ENCODE measurements around the gene CDK14.

The CDK14 gene

DNA sequence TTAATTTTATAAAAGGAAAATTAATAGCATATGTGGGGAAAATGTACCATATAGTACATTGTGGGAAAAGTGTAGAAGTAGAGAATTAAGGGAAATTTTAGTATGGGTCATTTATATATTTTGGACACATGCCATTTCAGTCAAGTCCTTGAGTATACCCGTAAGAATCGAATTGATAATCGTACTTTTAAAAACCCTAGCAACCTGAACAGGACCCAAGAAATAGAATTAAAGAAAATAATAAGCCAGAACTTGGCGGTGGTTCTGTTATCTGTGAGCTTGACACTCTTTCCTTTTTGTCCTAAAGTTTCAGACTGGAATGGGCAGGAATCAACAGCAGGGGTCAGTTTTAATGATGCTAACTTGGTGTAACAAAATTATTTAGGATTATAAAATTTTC, 221.0 kb downstream of the CDK14 start:
- DNase-seq: no peak

DNA sequence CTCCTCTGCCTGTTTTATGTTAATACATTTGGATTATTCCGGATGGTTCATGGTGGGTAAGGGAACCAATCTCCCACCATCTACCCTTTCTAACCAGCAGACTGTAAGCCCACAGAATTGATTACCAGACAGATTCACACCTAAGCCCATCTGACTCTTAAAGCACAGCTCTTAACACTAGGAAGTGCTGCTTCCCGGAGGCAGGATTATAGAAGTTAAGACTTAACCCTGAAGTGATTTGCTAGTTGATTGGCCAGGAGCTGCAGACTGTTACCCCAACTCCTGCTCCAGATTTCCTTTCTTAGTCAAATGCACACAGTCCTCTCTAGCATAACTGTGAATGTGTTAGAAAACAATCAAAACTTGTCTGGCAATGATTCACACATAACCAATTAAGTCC, 221.7 kb downstream of the CDK14 start:
- DNase-seq: no peak

DNA sequence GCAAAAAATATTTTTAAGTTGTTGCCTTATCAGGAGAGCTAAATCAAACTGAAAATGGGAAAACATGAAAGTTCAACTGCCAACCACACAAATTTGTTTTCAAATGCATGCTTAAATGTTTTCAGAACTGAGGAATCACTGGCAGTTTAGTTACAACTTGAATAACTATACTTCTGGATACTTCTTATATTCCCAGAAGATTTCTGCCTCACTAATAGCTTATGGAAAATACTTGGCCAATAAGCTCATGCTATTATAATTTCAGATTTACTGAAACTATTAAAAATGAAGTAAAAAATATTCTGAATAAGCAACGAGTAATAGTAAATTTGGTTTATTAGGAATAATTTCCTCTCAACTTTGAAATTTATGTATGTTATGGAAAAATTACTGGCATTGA, 222.2 kb downstream of the CDK14 start:
- DNase-seq: no peak

DNA sequence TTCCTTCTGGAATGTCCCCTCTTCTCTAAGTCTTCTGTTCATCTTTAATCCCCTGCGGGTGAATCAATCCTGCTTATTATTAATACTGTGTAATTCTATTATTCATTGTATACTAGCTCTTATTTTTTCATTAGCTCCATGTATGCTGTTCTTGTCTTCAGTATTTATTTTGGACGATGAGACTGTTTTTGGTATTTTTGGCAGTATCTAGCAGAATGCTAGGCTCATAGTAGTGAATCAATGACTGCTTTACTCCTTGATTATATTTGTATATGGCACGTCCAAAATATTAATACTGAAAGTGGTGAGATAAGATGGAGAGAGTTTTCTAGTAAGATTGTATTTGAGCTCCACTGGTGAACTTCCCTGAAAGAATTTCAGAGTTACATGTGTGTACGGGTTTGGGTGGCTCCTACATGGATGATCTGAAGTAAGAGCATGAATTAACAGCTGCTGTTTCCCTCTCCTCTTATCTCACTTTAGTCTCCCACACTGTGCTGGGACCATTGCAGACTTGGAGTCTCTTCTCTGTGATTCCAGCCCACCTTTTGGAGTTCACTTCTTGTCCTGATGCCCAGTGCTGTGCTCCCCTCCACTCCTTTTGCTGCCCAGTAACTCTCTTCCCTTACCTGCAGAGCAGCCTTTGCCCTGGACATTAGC, 226.0 kb downstream of the CDK14 start:
- DNase-seq: no peak

DNA sequence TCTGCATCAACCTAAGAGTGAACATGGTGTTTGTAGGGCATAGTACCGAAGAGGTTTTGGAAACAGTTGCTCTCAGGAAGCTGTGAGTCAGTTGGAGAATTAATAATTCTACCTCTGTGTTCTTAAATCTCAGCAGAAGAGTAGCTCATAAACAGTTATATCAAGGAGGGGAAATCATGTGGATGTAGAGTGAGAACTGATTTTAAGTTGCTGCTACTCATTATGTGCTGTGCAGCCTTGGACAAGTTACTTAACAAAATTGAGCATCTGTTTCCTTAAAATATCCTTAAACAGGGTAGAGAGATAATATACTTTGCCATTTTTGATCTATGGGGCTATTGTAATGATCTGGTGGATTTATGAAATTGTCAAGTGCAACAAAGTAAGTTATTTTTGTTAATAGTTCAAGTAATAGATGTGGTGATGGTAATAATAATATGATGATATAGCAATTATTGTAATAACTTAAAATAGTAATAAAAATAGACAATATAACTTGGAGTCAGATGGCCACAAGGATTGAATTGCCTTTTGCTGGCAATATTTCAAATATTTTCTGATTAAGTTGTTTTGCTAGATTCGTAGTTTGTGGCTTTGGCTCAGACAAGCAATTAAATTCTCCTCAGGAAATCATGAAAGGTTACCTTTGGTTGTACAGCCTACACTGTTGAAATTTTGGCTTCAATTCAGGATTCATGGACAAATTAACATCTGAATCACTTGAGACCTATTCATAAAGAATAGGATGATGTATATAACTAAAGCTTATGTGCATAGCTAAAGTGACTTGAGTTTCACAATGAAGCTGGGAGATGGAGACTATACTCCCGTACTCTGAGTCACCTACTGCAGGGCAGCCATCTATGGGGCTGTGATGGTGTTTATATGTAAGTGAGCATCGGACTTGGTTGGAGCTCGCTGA, 228.5 kb downstream of the CDK14 start:
- no peak for DNase-seq

DNA sequence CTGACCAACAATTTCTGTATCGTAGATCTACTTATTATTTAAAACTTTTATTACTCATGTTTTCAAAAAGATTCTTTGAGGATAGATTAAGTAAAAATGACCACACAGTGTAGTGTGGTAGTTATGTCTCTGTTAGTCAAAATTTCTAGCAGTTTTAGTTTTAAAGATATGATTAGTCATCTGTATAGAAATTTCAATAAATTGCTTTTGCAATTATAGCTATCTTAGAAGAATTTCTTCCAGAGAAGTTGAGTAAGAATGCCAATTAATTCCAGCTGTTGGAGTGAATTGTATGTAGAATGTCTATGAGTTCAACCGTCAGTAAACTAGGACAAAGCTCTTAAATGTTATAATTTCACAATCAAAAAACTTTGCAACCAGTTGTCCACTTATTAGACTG, 229.7 kb downstream of the CDK14 start:
- no peak for DNase-seq

DNA sequence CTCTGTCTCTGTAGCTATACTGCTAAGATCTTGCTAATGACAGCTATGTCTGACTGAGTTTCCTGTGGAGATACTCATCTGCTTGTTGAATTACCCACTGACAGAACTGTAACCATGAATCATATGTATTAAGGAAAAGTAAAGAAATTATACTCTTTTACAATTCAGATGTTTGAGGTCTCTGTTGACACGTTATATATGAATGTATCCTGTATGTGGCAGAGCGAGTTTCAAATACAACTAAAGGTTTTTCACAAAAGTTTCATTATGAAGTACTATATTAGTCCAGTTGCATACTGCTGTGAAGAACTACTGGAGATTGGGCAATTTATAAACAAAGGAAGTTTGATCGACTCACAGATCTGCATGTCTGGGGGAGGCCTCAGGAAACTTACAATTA, 232.5 kb downstream of the CDK14 start:
- DNase-seq: no peak

DNA sequence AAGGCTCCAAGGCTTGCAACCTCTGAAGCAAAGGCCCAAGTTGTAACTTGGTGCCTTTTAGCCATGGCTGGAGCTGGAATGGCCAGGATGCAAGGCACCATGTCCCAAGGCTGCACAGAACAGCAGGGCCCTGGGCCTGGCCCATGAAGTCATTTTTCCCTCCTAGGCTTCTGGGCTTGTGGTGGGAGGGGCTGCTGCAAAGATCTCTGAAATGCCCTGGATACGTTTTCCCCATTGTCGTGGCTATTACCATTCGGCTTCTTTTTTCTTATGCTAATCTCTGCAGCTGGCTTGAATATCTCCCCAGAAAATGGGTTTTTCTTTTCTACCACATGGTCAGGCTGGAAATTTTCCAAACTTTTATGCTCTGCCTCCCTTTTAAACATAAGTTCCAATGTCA, 234.2 kb downstream of the CDK14 start:
- no peak for DNase-seq

DNA sequence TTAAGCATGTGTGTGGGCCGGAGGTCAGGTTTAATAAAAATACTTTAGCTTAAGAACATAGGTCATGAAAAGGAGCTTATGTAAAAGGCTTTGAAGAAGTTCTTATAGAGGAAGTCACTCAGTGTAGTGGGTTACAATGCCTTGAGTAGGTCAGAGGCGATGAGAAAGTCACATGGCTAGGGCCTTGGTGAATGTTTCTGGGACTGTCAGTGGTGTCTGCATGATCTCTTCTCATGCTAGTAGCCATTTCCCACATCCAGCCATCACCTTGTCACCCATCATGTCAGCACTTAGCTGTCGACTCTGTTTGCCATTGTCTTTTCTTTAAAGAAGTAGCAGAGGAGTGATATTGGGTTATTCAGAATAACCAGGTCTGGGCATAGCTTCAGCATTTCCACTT, 236.6 kb downstream of the CDK14 start:
- DNase-seq: no peak

DNA sequence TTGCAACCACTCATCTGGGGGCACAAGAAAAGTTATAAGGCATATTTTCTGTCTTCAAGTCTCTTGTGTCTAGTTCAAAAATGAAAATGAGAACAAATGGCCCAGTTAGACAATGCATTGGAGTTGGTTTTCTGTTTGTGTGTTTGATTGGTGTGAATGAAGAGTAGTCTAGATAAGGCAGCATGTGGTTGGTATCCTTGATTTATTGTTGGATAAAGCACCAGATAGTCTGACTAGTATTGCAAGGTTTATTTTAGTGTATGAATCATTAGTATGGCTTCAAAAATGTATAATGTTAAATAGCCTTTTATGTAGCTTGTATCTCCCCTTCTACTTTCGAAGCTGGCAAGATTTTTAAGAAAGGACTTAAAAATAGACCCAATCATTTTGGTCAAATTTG, 237.3 kb downstream of the CDK14 start:
- no peak for DNase-seq

DNA sequence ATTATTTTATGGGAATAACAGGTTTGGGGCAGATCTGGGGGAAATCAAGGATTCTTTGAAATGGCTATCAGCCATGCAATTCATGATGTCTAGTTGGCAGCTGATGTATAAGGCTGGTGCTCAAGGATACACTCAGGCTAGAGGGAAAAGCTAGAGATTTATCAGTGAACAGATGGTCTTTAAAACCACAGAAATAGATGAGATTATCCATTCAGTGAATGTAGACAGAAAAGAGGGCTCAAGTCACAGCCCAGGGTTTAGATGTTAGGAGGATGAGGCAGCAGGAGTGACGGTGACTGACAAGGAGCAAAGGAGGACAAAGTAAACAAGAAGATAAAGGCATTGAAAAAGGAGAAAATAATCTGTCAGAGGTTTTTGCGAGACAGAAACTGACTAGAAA, 238.7 kb downstream of the CDK14 start:
- DNase-seq: no peak

DNA sequence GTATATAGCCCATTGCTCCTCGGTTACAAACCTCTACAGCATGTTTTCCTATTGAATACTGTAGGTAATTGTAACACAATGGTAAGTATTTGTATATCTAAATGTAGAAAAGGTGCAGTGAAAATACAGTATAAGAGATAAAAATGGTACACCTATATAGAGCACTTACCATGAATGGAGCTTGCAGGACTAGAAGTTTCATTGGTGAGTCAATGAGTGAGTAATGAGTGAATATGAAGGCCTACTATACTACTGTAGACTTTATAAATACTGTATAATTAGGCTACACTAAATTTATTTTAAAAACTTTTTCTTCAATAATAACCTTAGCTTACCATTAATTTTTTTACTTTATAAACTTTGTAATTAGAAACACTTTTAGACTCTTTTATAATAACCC, 239.7 kb downstream of the CDK14 start:
- no peak for DNase-seq

DNA sequence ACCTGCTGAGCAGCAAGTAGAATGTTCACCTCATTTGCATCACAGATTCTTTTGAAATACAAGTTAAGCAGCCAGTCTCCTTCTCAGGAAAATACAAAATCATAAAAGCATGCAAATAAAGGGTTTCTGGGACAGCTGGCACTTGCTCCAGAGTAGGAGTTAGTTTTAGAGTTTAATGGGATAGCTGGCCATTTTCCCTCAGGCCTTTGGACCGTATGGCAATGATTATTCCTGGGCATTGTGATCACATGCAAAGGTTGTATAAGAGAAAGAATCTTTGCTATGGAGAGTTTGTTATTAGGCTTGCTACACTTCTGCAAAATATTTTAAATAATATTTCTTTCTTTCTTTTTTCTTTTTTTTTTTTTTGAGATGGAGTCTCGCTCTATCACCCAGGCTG, 240.8 kb downstream of the CDK14 start:
- no peak for DNase-seq

DNA sequence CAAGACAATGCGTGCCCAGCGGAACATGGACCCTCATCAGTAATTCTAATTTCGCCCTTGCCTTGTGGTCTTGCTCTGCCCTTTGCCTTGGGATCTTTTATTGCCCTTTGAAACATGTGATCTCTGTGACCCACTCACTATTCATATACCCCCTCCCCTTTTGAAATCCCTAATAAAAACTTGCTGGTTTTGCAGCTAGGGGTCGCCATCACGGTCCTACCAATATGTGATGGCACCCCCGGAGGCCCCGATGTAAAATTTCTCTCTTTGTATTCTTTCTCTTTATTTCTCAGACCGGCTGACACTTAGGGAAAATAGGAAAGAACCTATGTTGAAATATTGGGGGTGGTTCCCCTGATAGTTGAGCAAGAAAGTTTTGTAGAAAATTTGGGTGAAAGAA, 242.7 kb downstream of the CDK14 start:
- DNase-seq: no peak

DNA sequence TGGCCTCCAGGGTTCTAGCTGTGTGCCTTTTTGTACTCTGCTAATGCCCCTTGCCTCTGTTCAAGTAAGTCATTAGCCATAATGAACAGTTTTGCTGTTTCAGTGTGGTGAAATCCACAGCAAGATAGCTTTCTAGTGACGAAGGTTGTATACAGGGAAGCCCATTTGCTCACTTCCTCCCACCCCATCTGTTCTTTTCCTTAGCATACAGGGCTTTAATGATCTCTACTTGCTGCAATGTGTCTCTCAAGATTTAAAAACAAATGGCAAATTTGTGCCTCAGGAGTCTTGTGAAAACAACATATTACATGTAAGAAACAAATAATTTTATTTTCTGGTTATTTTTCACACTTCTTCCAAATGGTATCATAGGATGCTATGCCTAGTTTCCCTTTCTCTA, 243.2 kb downstream of the CDK14 start:
- no peak for DNase-seq

DNA sequence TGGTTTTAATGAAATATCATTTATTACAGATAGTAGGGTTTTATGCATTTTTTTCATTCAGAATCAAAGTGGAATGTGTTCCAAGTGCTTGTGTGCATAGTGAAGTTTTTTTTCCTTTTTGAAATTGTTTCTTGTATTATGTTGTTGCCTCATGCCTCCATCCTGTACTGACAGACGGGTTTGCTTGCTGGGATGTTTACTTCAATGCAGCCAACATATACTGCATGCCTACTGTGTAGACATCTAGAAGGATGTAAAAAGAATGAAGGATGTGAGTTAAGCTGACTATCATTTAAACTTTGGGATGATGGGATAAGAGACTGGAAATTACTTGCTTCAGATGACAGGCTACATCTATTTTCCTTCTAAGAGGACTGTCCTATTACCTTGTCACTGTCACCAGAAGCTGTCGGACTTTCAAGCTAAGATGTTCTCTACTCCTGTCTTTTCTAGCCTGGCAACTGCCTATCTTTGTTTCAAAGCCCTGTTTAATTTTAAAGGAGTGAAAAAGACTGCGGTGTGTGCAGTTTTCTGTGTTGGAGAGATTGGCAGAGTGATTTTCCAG, 243.7 kb downstream of the CDK14 start:
- DNase-seq: no peak

DNA sequence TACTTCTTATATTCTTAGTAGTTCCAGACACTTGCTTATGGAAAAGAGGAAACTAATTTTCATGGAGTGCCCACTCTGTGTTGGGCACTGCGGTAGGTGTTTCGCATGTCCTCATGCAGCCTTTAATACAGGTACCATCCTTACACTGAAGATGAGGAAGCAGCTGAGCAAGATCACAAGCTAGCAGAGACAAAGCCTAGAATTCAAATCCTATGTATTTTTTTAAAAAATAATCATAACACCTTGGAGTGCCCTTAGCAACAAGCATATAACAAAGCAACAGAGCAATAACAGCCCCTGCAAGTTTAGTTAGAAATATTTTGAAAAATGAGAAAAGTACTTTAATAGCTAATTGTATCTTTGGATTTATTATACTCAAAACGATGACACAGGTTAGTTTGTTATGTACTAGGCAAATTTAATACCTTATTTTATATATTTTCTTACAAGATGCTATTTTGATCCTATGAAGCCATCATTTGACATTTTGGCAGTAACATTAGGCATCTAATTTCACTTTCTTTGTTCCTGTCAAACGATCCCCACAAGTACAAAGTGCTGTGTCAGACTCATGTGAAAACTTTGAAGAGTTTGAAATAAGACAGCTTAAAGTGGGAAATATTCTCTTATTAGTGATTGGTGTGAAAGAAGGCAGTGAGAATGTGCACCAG, 245.8 kb downstream of the CDK14 start:
- DNase-seq: no peak

DNA sequence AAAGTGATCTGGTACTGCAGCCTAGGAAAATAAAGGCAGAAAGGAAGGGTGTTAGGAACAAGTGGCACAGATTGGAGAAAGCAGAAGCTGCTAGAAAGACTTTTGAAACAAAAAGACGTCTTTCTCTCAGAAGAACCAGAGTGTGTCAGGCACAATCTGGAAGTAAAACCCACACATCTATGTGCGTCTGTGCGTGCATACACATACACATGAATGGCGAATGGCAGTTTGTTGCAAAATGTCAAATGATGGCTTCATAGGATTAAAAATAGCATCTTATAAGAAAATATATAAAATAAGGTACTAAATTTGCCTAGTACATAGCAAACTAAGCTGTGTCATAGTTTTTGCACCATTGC, 246.3 kb downstream of the CDK14 start:
- DNase-seq: no peak

DNA sequence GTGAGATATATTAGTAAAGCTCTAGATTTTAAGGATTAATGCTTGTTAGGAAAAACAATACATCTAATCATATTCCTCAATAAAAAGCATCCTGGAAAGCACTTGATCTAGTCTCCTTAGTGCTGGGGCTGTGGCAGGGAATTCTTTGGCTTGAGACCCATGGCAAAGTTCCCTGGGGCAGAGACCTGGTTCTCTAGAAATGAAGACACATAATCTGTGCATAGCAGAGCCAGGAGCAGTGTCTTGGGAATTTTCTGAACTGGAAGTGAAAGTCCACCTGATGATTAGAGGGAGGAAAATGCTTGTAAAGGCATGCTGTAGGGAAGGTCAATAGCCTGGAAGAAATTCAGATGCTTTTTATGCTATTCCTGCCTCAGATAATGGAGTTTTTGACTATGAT, 247.4 kb downstream of the CDK14 start:
- DNase-seq: no peak

DNA sequence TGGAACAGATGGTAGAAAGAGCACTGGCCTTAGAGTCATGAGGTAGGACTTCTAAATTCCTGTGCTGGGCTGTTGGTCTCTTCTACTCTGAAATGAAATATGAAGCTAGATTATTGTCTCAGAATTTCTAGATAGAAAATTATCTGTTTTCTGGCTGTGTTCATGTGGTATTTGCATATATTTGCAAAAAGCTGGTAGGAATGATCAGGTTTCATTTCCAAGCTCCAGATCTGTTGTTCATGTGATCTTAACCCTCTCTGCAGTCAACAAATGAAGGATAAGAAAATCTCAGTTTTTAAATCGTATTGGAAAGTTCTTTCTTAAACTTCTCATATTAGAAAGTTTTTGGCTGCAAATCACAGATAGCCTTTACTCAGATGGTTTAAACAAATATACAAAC, 248.3 kb downstream of the CDK14 start:
- no peak for DNase-seq

DNA sequence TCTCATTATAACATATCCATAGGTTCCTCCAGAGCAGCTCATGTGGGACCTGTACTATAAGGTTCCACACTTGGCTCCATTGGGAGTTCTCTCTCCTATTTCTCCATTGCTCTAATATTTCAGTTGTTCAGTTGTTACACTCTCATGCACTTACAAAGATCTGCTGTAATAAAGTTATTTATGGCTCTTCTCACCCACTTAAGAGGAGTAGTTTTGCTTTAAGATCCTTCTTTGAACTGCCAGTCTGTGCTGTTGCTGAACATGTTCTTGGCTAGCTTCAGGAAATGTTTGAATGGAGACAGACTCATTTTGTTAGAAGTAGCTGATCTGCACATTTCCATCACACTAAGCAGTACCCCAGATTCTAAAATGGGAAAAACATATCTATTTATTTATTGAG, 250.1 kb downstream of the CDK14 start:
- DNase-seq: no peak

DNA sequence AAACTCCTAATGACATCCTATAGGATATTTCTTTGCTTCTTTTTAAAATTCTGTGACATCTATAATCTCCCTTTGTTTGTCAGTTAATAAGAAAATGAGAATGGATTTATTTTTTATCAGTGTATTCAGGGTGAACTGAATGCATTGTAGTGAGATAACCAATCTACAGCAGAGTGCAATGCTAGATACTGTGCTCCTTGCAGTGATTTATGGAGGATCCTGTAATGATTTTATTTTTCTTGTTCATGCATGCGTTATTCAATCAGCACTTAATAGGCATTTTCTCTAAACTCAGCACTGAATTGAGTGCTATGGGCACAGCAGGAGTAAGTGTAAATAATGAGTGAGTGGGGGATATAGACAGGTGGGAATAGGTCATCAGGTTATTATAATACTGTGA, 253.9 kb downstream of the CDK14 start:
- no peak for DNase-seq

DNA sequence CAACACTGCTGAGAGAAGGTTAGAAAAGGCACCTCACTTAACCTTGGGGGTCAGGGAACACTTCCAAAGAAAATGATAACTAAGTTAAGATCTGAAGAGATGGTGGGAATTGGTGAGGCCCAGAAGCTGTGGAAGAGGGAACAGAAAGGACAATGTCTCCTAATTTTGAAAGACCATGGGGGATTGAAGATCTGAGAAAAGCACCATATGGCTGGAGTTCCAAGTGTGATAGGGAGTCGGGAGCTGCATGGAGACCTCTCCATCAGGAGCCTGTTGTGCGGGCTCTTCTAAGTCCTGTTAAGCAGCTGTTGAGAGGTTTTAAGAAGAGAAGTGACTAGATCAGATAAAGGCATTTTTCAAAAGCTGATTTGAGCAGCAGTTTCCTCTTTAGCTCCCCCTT, 254.3 kb downstream of the CDK14 start:
- no peak for DNase-seq

DNA sequence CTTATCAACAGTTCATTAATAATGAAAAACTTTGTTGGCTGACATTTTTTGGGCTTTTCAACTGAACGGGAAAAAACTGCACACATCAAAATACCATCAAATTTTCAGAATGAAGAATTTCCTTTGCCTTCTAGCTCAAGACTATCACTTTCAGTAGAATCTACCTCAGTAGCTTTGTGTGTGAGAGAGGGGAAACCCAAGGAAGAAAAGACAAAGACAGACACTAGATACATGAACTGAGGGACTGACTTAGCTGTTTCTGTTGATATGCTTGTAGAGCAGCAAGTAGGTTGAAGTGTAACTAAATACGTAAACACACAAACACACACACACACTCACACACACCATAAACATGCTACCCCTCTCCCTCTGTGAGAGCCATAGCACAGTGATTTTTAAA, 257.1 kb downstream of the CDK14 start:
- DNase-seq: no peak

All from CD4-positive, alpha-beta T cell treated with Interleukin-21 for 1 hour (primary cell).